H9 (cell line): ENCODE measurements around the gene PLXNA4. TPM values are rescaled to one million over a fixed set of nuclear protein-coding genes. Genes with fewer than 3 reads are reported as not detected.

ENCODE experiments used
- DNase-seq: peaks from one replicate; pipeline ENCODE4 v3.0.0-alpha.2; 2017
- H2AFZ ChIP-seq: one replicate; pipeline ENCODE4 v1.6.1; 2013; ENCODE audit warnings: mild to moderate bottlenecking, low read length, control low read depth, moderate library complexity
- H2AK5ac ChIP-seq: 2 replicates; pipeline ENCODE4 v1.6.1; 2013; ENCODE audit warnings: low read length, control low read depth, mixed read lengths; ENCODE audit not compliant: insufficient read length
- H2BK120ac ChIP-seq: one replicate; pipeline ENCODE4 v1.6.1; 2013; ENCODE audit warnings: low read depth, mild to moderate bottlenecking, low read length, control low read depth, inconsistent platforms; ENCODE audit not compliant: poor library complexity, severe bottlenecking
- H2BK12ac ChIP-seq: 2 replicates; pipeline ENCODE4 v1.6.1; 2013; ENCODE audit warnings: low read length, control low read depth, mixed read lengths, low read depth; ENCODE audit not compliant: insufficient read length
- H2BK15ac ChIP-seq: 2 replicates; pipeline ENCODE4 v1.6.1; 2013; ENCODE audit warnings: low read depth, low read length, control low read depth
- H2BK20ac ChIP-seq: one replicate; pipeline ENCODE4 v1.6.1; 2013; ENCODE audit warnings: low read depth, mild to moderate bottlenecking, low read length, control low read depth, inconsistent platforms; ENCODE audit not compliant: poor library complexity, severe bottlenecking
- H2BK5ac ChIP-seq: 2 replicates; pipeline ENCODE4 v1.6.1; 2013; ENCODE audit warnings: low read length, control low read depth, mixed read lengths; ENCODE audit not compliant: insufficient read length
- H3K14ac ChIP-seq: 2 replicates; pipeline ENCODE4 v1.6.1; 2013; ENCODE audit warnings: low read length, control low read depth; ENCODE audit not compliant: insufficient read depth
- H3K18ac ChIP-seq: 2 replicates; pipeline ENCODE4 v1.6.1; 2013; ENCODE audit warnings: low read depth, mild to moderate bottlenecking, mixed read lengths, low read length, control low read depth; ENCODE audit not compliant: insufficient read length
- H3K23ac ChIP-seq: 2 replicates; pipeline ENCODE4 v1.6.1; 2013; ENCODE audit warnings: low read length, control low read depth, mixed read lengths, low read depth; ENCODE audit not compliant: insufficient read length
- H3K23me2 ChIP-seq: 2 replicates; pipeline ENCODE4 v1.6.1; 2013; ENCODE audit warnings: low read depth, mild to moderate bottlenecking, mixed read lengths, low read length, control low read depth; ENCODE audit not compliant: insufficient read length, poor library complexity, severe bottlenecking
- H3K27ac ChIP-seq: 2 replicates; pipeline ENCODE4 v1.5.1; 2013; ENCODE audit warnings: low read length, control low read depth, mixed read lengths, low read depth; ENCODE audit not compliant: insufficient read length
- H3K27me3 ChIP-seq: 2 replicates; pipeline ENCODE4 v1.6.1; 2013; ENCODE audit warnings: low read length, control low read depth, inconsistent platforms; ENCODE audit not compliant: insufficient read depth
- H3K4ac ChIP-seq: 2 replicates; pipeline ENCODE4 v1.6.1; 2013; ENCODE audit warnings: low read depth, mild to moderate bottlenecking, control low read depth, inconsistent platforms, low read length, moderate library complexity
- H3K4me1 ChIP-seq: 2 replicates; pipeline ENCODE4 v1.6.1; 2013; ENCODE audit warnings: low read length, control low read depth, inconsistent platforms; ENCODE audit not compliant: insufficient read depth
- H3K4me2 ChIP-seq: 2 replicates; pipeline ENCODE4 v1.6.1; 2013; ENCODE audit warnings: low read length, control low read depth, mixed read lengths; ENCODE audit not compliant: insufficient read length, insufficient read depth
- H3K56ac ChIP-seq: 2 replicates; pipeline ENCODE4 v1.6.1; 2013; ENCODE audit warnings: low read depth, mild to moderate bottlenecking, mixed read lengths, low read length, control low read depth; ENCODE audit not compliant: insufficient read length
- H3K79me1 ChIP-seq: 2 replicates; pipeline ENCODE4 v1.6.1; 2013; ENCODE audit warnings: low read depth, mild to moderate bottlenecking, moderate library complexity, low read length, control low read depth, inconsistent platforms; ENCODE audit not compliant: insufficient read depth, poor library complexity, severe bottlenecking
- H3K79me2 ChIP-seq: 2 replicates; pipeline ENCODE4 v1.6.1; 2013; ENCODE audit warnings: low read length, control low read depth, inconsistent platforms; ENCODE audit not compliant: insufficient read depth
- H3K9ac ChIP-seq: 2 replicates; pipeline ENCODE4 v1.6.1; 2013; ENCODE audit warnings: low read length, control low read depth, mixed read lengths; ENCODE audit not compliant: insufficient read length; ENCODE audit errors: extremely low read depth
- H3K9me3 ChIP-seq: one replicate; pipeline ENCODE4 v1.6.1; 2013; ENCODE audit warnings: low read depth, low read length, inconsistent platforms; ENCODE audit not compliant: control insufficient read depth
- H3T11ph ChIP-seq: one replicate; pipeline ENCODE4 v1.6.1; 2013; ENCODE audit warnings: mild to moderate bottlenecking, low read length, control low read depth, inconsistent platforms
- H4K20me1 ChIP-seq: one replicate; pipeline ENCODE4 v1.6.1; 2013; ENCODE audit not compliant: control insufficient read depth, insufficient read length, insufficient read depth
- H4K5ac ChIP-seq: 2 replicates; pipeline ENCODE4 v1.6.1; 2013; ENCODE audit warnings: low read depth, mild to moderate bottlenecking, mixed read lengths, low read length, control low read depth; ENCODE audit not compliant: insufficient read length
- H4K8ac ChIP-seq: replicated peaks from 2 replicates; pipeline ENCODE4 v1.6.1; 2013; ENCODE audit warnings: low read length, control low read depth, mixed read lengths, low read depth; ENCODE audit not compliant: insufficient read length
- H4K91ac ChIP-seq: 2 replicates; pipeline ENCODE4 v1.6.1; 2013; ENCODE audit warnings: low read depth, mild to moderate bottlenecking, moderate library complexity, mixed read lengths, low read length, control low read depth; ENCODE audit not compliant: insufficient read length
- H3K27ac Mint-ChIP-seq, 3 experiments: 2 replicates in 2 of 3; 3 replicates in 1 of 3; pipeline ENCODE4 v1.8.0; 2020 to 2021; ENCODE audit warnings: mixed read lengths in 3 of 3, mild to moderate bottlenecking in 1 of 3, moderate library complexity in 1 of 3
- H3K27me3 Mint-ChIP-seq: 2 replicates; pipeline ENCODE4 v1.8.0; 2021; ENCODE audit warnings: low read depth, mild to moderate bottlenecking, moderate library complexity, mixed read lengths
- H3K36me3 Mint-ChIP-seq, 3 experiments: 2 replicates in 2 of 3; 3 replicates in 1 of 3; pipeline ENCODE4 v1.8.0; 2020 to 2021; ENCODE audit warnings: low read depth in 3 of 3, mixed read lengths in 3 of 3; ENCODE audit not compliant: insufficient read depth in 1 of 3
- H3K4me1 Mint-ChIP-seq, 2 experiments: 2 replicates each; pipeline ENCODE4 v1.8.0; 2020; ENCODE audit warnings: mixed read lengths in 2 of 2
- H3K4me3 Mint-ChIP-seq, 2 experiments: 2 replicates in 1 of 2; 3 replicates in 1 of 2; pipeline ENCODE4 v1.8.0; 2020 to 2021; ENCODE audit warnings: mild to moderate bottlenecking in 2 of 2, mixed read lengths in 2 of 2, moderate library complexity in 1 of 2
- H3K9me3 Mint-ChIP-seq, 2 experiments: 2 replicates in 1 of 2; 3 replicates in 1 of 2; pipeline ENCODE4 v1.8.0; 2020; ENCODE audit warnings: mild to moderate bottlenecking in 2 of 2, mixed read lengths in 2 of 2, moderate library complexity in 1 of 2
- CTCF ChIP-seq: fragments of 200-600 bp; sonication (generic); conservative IDR thresholded peaks from 3 replicates; pipeline ENCODE4 v1.8.0; 2021; ENCODE audit warnings: antibody characterized with exemption, mild to moderate bottlenecking
- WGBS: extraction: QIAGEN DNeasy Blood & Tissue Kit; methylation state at CpG from one replicate; pipeline ENCODE4 v1.1.7; 2013; ENCODE audit warnings: missing lambda C conversion rate, low lambda C conversion rate, mixed read lengths; ENCODE audit not compliant: insufficient read length; ENCODE audit errors: extremely low coverage; 5-methylcytosine and 5-hydroxymethylcytosine counted together
- total RNA-seq: library from RNA; stranded (reverse); gene quantifications from 2 replicates; pipeline ENCODE4 v1.2.1, GENCODE V29; 2021

PLXNA4 gene
- total RNA-seq, 1 experiment from 2014 or later = 0.35 TPM

GRCh38 chr7:132532281-132532680 is 44.0 kb downstream of the PLXNA4 start:
- H3K14ac ChIP-seq = no peak overlapping the region
- H3K4me1 ChIP-seq = no peaks in the 10 kb centered on the region; the same call in 1 of the 2 replicates
- H3K23ac ChIP-seq = no peak overlapping the region
- no peaks in the 10 kb centered on the region for H4K20me1 ChIP-seq
- H3K9ac ChIP-seq = no peak overlapping the region
- no peak overlapping the region for H2BK12ac ChIP-seq
- no peak overlapping the region for H4K91ac ChIP-seq
- Mint-ChIP-seq H3K27me3 (peaks cover 25% of the 10 kb centered on the region), H3K9me3 (no peaks in the 10 kb centered on the region; a peak in 1 of 5 replicates), H3K36me3 (no peaks in the 10 kb centered on the region; a peak in 1 of 7 replicates), H3K27ac (no peak overlapping the region), H3K4me1 (peaks cover 20 to 26% of the 10 kb centered on the region in 2 experiments), H3K4me3 (no peak overlapping the region)
- H3K79me2 ChIP-seq = no peaks in the 10 kb centered on the region
- no peak overlapping the region for H4K8ac ChIP-seq
- H3K4me2 ChIP-seq = no peak overlapping the region
- H3K9me3 ChIP-seq = no peaks in the 10 kb centered on the region
- H3K27me3 ChIP-seq = no peaks in the 10 kb centered on the region
- no peak overlapping the region for H4K5ac ChIP-seq
- H3K23me2 ChIP-seq = no peaks in the 10 kb centered on the region
- no peak overlapping the region for H2BK20ac ChIP-seq
- no peak overlapping the region for H2BK5ac ChIP-seq
- H2AFZ ChIP-seq = no peak overlapping the region
- H2AK5ac ChIP-seq = no peak overlapping the region
- DNase-seq = no peak
- H3K79me1 ChIP-seq = no peaks in the 10 kb centered on the region
- H3K18ac ChIP-seq = no peak overlapping the region
- TF ChIP-seq CTCF = no peak
- no peak overlapping the region for H2BK15ac ChIP-seq
- H3K27ac ChIP-seq = no peak overlapping the region
- no peak overlapping the region for H2BK120ac ChIP-seq
- H3T11ph ChIP-seq = no peak overlapping the region
- no peak overlapping the region for H3K56ac ChIP-seq
- WGBS = no CpG with 5 or more reads among the region's 4 CpGs
- H3K4ac ChIP-seq = no peak overlapping the region
